Posterior cingulate gyrus (tissue), 11 donors: Measurements from ENCODE around the gene PRKN.

ENCODE experiments used
- DNase-seq, 10 donors: peaks; one replicate each; pipeline versions ENCODE4 v3.0.0 to v3.0.0-alpha.2; 2020 to 2021; ENCODE audit warnings: mixed read lengths in 3 of 10
- intact Hi-C: fragments of 100-400 bp; cut with DNase I; formaldehyde crosslinking; loops from one replicate; pipeline ENCODE4 v1.15.1; 2023

The PRKN gene

GRCh38 chr6:162625846-162626540 is 101.6 kb downstream of the PRKN start:
- intact Hi-C loops, result no loop called here

GRCh38 chr6:162622572-162622971 is 105.0 kb downstream of the PRKN start:
- DNase-seq, result no peak

More at GRCh38 chr6:162625846-162626540, 101.6 kb downstream of the PRKN start:
- DNase-seq, result no peak

DNA sequence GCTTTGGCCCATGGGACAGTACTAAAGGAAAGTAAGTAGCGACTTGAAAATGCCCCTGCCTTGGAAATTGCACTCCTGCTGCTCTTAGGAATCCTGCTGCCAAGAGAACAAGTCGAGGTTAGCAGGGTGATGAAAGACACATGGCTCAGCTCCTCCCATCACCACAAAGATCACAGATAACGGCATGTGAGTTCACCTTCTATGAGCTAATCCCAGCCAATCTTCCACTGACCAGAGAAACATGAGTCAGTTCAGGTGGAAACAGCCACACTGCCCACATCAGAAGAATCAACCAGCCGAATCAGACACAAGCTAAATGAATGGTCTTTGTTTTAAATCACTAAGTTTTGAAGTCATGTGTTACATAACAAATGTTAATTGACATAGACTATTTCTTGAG is 106.3 kb downstream of the PRKN start:
- DNase-seq, result no peak
- intact Hi-C loops, result no loop called here

More at GRCh38 chr6:162622572-162622971, 105.0 kb downstream of the PRKN start:
- intact Hi-C loops, result no loop called here

GRCh38 chr6:162620073-162620472 is 107.5 kb downstream of the PRKN start:
- intact Hi-C loops, result no loop called here
- DNase-seq, result no peak

DNA sequence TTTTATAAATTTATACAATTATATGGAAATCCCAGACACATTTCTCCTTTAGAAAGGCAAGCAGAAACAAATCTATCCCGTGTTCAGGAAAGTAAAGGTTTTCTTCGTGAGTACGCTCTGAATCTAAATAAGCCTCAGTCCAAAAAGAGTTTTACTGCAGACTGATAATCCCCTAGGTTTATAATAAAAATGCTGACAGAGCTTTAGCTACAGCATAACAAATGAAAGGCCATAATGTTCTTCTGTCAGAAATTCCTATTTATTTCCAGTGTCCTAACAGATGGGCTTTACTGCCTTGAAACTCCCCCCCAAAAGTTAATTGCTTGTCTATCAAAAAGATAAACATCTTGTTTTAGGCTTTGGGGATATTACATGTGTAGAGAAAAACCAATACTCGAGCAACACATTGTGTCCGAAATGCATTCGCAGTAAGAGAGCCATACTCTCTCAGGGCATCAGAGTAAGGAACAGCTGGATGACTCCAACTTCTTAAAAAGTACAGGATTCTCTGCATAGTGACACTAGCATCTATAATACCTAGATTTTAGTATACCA is 109.0 kb downstream of the PRKN start:
- intact Hi-C loops, result no loop called here
- DNase-seq, result no peak

GRCh38 chr6:162615016-162615705 is 112.4 kb downstream of the PRKN start:
- DNase-seq, result no peak
- intact Hi-C loops, result no loop called here

DNA sequence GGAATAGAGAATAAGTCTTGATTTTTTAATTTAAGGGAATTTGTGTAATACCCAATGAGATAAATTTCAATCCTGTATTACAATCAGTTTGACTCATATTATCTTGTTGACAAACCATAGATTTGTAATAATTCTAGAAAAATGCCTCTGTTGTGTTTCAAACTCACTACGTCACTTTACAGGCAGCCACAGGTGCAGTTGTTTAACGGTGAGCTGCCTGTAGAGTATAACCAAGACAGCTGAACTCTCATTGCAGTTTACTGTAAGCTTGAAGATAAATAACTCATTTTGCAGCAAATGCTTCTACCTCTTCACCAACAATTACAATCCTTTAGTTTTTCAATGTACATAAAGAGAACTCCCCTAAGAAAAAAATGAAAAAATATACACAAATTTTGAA is 114.3 kb downstream of the PRKN start:
- intact Hi-C loops, result no loop called here
- no peak for DNase-seq

DNA sequence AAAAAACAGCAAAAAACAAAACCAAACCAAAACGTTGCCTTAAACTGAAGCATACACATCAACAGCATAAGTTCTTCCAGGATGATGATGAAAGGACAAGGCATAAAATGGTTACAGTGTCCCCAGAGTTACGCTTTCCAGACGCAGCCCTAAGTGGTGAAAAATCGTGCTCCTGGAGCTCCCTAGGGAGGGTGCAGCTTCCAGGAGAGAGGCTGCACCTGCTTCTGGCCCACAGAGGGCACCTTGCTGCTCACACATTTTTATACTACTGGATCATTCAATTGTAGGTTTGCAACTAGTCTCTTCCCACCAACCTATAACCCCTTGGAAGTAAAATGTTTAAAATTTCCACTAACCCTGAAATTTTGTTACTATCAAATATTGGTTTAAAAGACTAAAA is 115.0 kb downstream of the PRKN start:
- no peak for DNase-seq
- intact Hi-C loops, result no loop called here

GRCh38 chr6:162610351-162610750 is 117.2 kb downstream of the PRKN start:
- intact Hi-C loops, result no loop called here
- no peak for DNase-seq

DNA sequence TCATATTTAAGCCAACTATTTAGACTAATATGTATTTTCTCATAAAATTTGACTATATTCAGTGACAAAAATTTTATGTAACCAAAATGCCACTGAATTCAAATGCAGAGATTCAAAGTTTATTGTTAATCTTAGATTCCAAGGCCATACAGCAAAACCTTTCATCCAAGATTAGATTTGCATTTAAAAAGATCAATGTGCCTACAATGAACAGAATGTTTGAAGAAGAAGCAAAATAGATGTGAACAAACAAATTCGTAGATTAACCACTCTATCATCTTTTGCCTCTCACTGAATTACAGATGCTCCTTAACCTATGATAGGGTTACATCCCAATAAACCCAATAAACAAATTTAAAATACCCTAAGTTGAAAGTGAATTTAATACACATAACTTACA is 121.7 kb downstream of the PRKN start:
- no peak for DNase-seq
- intact Hi-C loops, result no loop called here

- intact Hi-C loops, result no loop called here
- no peak for DNase-seq
Observed at GRCh38 chr6:162603231-162604015, 124.1 kb downstream of the PRKN start.

GRCh38 chr6:162602759-162603158 is 124.8 kb downstream of the PRKN start:
- no peak for DNase-seq
- intact Hi-C loops, result no loop called here

GRCh38 chr6:162596676-162597075 is 130.9 kb downstream of the PRKN start:
- intact Hi-C loops, result no loop called here
- no peak for DNase-seq

DNA sequence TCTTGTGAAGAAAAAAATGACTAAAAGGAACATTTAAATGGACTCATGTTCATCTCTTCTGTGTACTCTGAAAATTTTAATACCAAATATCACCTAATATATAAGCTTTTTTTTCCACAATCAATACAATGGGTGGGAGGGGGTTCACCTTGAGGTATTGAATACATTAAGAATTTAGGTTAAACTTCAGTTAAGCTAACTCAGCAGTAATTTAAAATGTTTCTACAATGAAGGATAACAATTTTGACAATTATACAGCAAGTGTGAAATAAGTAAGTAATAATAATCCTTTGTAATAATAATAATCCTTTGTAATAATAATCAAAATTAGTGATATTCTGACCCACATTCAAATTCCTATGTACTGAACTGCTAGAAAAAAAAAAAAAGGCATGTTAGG is 136.0 kb downstream of the PRKN start:
- DNase-seq, result no peak
- intact Hi-C loops, result no loop called here

DNA sequence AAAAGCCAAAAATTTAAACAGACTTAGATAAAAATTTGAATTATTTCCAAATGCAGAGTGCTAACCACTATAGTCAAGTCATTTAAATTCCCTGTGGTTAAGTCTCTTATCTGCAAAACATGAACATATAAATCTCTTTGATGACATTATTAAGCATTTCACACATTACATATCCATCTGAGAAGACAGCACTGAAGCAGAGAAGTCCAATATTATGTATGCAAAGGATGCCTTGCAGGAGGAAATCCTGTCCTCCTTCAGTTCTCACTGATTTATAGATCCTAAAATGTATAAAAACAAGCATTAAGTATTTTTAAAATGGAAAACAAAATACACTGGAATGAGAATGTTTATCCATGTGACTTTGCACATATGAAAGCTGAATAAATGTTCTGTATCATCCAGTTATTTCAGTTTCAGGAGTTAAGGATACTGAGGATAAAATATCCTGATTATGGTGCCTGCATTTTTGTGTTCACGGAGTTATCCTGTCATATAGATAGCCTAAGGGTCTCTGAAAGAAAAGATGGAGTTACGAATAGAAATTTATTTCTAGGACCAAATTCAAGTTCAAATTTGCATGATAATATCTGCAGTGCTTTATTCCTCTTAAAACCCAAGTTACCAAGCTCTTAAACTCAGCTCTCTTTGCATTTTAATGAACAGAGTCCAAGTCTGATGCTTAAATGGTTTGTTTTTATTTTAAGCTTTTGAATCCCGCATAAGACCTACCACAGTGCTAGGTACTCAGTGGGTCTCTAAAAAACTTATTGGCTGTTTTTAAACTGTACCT is 145.4 kb downstream of the PRKN start:
- no peak for DNase-seq
- intact Hi-C loops, result no loop called here

DNA sequence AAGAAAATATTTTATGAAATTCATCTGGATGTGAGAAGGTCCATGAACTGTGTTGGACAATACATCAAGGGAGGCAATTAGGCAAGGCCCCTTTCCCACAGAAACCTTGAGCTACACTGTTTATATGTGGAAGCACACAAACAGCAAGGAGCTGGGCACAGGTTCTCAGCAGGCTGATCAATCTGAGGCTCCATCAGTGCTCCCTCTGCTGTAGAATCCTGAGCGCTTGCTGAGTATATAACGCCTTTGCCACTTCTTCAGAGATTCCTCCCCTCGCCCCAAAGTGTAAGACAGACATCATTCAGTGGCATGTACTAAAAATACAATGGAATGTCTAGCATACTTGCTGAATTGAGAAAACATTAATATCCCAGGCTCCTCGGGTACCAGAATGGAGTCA is 146.9 kb downstream of the PRKN start:
- intact Hi-C loops, result no loop called here
- no peak for DNase-seq

- DNase-seq, result no peak
- intact Hi-C loops, result no loop called here
Observed at GRCh38 chr6:162576016-162576415, 151.6 kb downstream of the PRKN start.

GRCh38 chr6:162572240-162572639 is 155.3 kb downstream of the PRKN start:
- no peak for DNase-seq
- intact Hi-C loops, result no loop called here

- intact Hi-C loops, result no loop called here
- no peak for DNase-seq
Observed at GRCh38 chr6:162568266-162568665, 159.3 kb downstream of the PRKN start.

GRCh38 chr6:162562041-162562440 is 165.5 kb downstream of the PRKN start:
- intact Hi-C loops, result no loop called here
- peak in 1 of 10 donors; percentile 64 for DNase-seq
